ENCODE measurements around the gene DCUN1D2. TPM values are rescaled to one million over a fixed set of nuclear protein-coding genes. Genes with fewer than 3 reads are reported as not detected.

Gene DCUN1D2
- total RNA-seq, 3 donors from 2014 or later = 17.7 to 32.4 (median 22.6) TPM

- TF ChIP-seq, protein P1, sequence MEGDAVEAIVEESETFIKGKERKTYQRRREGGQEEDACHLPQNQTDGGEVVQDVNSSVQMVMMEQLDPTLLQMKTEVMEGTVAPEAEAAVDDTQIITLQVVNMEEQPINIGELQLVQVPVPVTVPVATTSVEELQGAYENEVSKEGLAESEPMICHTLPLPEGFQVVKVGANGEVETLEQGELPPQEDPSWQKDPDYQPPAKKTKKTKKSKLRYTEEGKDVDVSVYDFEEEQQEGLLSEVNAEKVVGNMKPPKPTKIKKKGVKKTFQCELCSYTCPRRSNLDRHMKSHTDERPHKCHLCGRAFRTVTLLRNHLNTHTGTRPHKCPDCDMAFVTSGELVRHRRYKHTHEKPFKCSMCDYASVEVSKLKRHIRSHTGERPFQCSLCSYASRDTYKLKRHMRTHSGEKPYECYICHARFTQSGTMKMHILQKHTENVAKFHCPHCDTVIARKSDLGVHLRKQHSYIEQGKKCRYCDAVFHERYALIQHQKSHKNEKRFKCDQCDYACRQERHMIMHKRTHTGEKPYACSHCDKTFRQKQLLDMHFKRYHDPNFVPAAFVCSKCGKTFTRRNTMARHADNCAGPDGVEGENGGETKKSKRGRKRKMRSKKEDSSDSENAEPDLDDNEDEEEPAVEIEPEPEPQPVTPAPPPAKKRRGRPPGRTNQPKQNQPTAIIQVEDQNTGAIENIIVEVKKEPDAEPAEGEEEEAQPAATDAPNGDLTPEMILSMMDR (IDR thresholded peaks at IDR 0.05) = no peak
- DNase-seq = peak in 1 of 3 donors; percentile 43
- Histone ChIP-seq H3K9me3 (no peaks in the 10 kb centered on the region), H3K4me3 (no peak overlapping the region), H3K4me1 (ENCODE audit: low read depth) (peaks cover 7% of the 10 kb centered on the region), H3K36me3 (ENCODE audit: low read depth) (no peaks in the 10 kb centered on the region)
- intact Hi-C loops (cut with DNase I, micrococcal nuclease) = no loop called here
- ATAC-seq = no peak
Measured at GRCh38 chr13:113445791-113446487, 44.6 kb downstream of the DCUN1D2 start.

DNA sequence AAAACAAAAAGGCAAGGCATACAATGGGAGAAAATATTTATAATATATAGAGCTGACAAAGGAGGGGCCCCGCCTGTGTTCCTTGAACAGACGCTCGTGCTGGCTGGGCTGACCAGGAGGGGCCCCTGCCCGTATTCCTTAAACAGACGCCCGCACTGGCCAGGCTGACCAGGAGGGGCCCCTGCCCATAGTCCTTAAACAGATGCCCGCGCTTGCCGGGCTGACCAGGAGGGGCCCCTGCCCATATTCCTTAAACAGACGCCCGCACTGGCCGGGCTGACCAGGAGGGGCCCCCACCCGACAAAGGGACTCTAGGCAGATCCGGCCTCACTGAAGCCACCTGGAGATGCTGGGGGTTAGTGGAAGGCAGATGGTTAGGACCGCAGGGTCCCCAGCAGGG lies 46.5 kb downstream of the DCUN1D2 start:
- TF ChIP-seq, protein P1 (IDR thresholded peaks at IDR 0.05) = no peak
- no peak for ATAC-seq
- no peaks in the 10 kb centered on the region for H3K4me1 ChIP-seq (ENCODE audit: low read depth)
- DNase-seq = no peak
- H3K9me3 ChIP-seq = no peaks in the 10 kb centered on the region
- H3K4me3 ChIP-seq = no peak overlapping the region
- intact Hi-C loops (cut with DNase I, micrococcal nuclease) = no loop called here
- H3K36me3 ChIP-seq (ENCODE audit: low read depth) = no peaks in the 10 kb centered on the region

GRCh38 chr13:113442985-113443362 lies 47.5 kb downstream of the DCUN1D2 start:
- DNase-seq (no peak), ATAC-seq (no peak)
- intact Hi-C loops (cut with DNase I, micrococcal nuclease) = no loop called here
- Histone ChIP-seq H3K9me3 (no peaks in the 10 kb centered on the region), H3K4me3 (no peak overlapping the region), H3K36me3 (ENCODE audit: low read depth) (no peaks in the 10 kb centered on the region), H3K4me1 (ENCODE audit: low read depth) (no peaks in the 10 kb centered on the region)
- TF ChIP-seq, protein P1 (IDR thresholded peaks at IDR 0.05) = no peak

- Histone ChIP-seq H3K4me1 (ENCODE audit: low read depth) (peaks cover under 1% of the 10 kb centered on the region), H3K4me3 (no peak overlapping the region), H3K36me3 (ENCODE audit: low read depth) (no peaks in the 10 kb centered on the region), H3K9me3 (no peaks in the 10 kb centered on the region)
- TF ChIP-seq, protein P1 (IDR thresholded peaks at IDR 0.05) = no peak
- no peak for DNase-seq
- no peak for ATAC-seq
- intact Hi-C loops (cut with DNase I, micrococcal nuclease) = no loop called here
Measured at GRCh38 chr13:113442354-113442984, 48.0 kb downstream of the DCUN1D2 start.

GRCh38 chr13:113441661-113442060 lies 48.9 kb downstream of the DCUN1D2 start:
- Histone ChIP-seq H3K4me1 (ENCODE audit: low read depth) (peaks cover 4% of the 10 kb centered on the region), H3K36me3 (ENCODE audit: low read depth) (no peaks in the 10 kb centered on the region), H3K9me3 (no peaks in the 10 kb centered on the region), H3K4me3 (no peak overlapping the region)
- ATAC-seq (no peak), DNase-seq (peak in 1 of 3 donors; percentile 43)
- TF ChIP-seq, protein P1 (IDR thresholded peaks at IDR 0.05) = no peak
- intact Hi-C loops (cut with DNase I, micrococcal nuclease) = no loop called here

Measured in mucosa of descending colon (tissue), 3 donors.